AG08395 (cell line): ENCODE data around the gene NEIL3.
"Not testable (repeated sequence)": the region's sequence is repeated elsewhere in the genome, so short reads cannot be mapped to it uniquely, and the experiment has no call there.

ENCODE experiments used
- DNase-seq: peaks from one replicate; pipeline ENCODE4 v3.0.0; 2012; ENCODE audit warnings: mixed read lengths, low spot score

NEIL3 gene

DNA sequence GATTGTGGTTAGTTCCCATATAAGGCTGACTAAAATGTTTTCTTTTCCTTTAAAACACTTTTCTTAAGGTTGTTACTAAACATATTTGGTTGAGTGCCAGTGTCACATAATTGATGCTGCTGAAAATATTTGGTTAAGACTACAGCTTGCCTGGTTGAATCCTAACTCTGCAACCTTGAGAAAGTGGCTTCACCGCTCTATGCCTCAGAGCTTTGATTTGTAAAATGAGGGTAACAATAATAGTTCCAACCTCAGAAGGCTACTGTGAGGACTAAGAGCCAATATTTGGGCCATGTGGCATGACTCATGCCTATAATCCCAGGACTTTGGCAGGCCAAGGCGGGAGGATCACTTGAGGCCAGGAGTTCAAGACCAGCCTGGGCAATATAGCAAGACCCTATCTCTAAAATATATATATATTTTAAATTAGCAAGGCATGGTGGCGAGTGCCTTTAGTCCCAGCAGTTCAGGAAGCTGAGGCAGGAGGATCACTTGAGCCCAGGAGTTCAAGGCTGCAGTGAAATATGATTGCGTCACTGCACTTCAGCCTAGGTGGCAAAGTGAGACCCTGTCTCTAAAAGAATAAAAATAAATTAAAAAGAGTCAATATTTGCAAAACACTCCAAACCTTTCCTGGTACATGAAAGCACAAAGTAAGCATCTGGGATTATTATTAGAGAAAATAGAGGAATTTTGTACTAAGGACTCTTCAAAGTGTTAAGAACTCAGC lies 7.1 kb upstream of the NEIL3 start:
- DNase-seq, result no peak

DNA sequence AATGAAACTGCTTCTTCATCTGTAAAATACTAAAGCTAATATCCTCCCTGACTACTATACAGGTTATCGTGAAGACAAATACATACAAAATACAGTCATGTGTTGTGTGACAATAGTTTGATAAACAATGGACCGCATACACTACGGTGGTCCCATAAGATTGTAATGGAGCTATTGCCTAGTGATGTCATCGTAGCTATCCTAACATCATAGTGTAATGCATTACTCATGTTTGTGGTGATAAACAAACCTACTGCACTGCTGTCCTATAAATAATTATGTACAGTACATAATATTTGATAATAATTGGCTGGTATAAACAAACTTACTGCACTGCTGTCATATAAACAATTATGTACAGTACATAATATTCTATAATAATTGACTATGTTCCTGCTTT lies 5.6 kb upstream of the NEIL3 start:
- no peak for DNase-seq

GRCh38 chr4:177304864-177305263 lies 4.8 kb upstream of the NEIL3 start:
- not testable (repeated sequence) for DNase-seq

- peak; percentile 50 for DNase-seq
These were observed 1.5 kb upstream of the NEIL3 start for GRCh38 chr4:177308125-177308524.

GRCh38 chr4:177308847-177309521 lies 690 bp upstream of the NEIL3 start:
- DNase-seq, result no peak

- no peak for DNase-seq
These were observed 1.9 kb downstream of the NEIL3 start for GRCh38 chr4:177311589-177311988.

DNA sequence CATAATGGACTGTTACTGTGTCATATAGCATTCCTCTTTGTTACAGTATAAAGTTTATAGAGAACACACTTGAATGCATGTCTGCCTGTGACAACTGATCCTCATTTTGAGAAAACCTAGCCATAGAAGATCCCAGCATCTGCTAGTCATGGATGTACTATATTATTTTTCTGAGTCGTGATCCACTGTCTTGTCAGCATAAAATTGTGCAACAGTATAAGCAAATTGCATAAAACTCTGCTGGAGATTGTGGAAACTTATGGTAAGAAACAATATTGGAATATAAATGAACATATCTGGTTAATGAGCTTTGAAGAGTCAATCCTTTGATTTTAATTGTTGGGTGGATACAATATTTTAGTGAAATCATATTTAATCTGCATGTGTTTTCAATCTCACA lies 3.6 kb downstream of the NEIL3 start:
- DNase-seq, result no peak

- no peak for DNase-seq
These were observed 6.2 kb downstream of the NEIL3 start for GRCh38 chr4:177315767-177316464.

- no peak for DNase-seq
These were observed 11.0 kb downstream of the NEIL3 start for GRCh38 chr4:177320721-177321120.

DNA sequence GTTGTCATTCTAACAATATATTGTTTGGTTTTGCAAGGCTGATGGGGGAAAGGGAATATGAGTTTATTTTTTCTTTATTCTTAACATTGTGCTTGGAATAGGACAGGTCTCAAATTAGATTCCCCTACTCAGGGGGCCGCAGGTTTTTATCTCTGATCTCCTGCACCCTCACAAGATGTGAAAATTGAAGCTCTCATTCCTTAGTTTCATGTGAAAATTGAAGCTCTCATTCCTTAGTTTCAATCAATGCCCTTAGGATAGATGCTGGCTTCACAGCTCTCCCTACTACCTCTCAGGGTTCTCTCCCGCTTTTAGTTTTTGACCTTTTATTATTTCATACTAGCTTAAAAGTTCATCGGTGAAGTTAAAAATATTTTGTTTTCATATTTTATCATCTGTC lies 12.0 kb downstream of the NEIL3 start:
- DNase-seq, result no peak

- no peak for DNase-seq
These were observed 12.6 kb downstream of the NEIL3 start for GRCh38 chr4:177322266-177322665.

DNA sequence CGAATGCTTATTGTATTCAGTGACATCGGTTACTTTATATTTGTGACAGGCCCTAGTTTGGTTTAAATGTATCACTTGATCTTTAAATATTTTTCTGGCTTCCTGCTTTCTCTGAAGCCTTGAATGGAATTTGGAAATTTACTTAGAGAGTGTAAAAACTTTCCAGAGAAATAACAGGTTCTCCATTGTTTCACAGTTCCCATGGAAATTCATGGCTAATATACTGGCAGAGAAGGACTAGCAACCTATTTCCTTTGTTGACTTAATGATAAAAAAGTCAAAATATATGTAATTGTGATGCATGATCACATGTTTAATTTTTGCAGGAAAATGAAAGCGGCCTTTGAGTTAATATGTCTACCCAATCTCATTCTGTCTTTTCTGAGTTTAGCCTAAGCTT lies 13.2 kb downstream of the NEIL3 start:
- no peak for DNase-seq

GRCh38 chr4:177323416-177323815 lies 13.7 kb downstream of the NEIL3 start:
- no peak for DNase-seq

DNA sequence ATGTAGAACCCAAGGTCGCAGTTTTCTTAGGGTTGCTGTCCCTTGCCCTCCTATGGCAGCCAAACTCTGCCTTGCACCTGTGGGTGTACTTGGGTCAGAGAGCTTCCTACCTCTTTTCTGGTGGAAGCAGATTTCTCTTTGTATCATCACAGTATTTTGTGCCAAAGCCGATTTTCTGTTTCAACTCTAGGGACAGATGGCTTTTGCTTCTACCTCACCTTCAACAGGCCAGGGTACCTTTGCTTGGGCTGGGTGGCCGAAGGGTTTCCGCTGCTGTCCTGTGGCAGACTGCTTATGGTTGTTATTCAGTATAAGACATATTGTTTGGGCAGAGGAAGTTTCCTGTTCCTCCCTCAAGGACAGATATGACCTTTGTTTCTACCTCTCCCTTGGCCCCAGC lies 22.4 kb downstream of the NEIL3 start:
- DNase-seq, result no peak

DNA sequence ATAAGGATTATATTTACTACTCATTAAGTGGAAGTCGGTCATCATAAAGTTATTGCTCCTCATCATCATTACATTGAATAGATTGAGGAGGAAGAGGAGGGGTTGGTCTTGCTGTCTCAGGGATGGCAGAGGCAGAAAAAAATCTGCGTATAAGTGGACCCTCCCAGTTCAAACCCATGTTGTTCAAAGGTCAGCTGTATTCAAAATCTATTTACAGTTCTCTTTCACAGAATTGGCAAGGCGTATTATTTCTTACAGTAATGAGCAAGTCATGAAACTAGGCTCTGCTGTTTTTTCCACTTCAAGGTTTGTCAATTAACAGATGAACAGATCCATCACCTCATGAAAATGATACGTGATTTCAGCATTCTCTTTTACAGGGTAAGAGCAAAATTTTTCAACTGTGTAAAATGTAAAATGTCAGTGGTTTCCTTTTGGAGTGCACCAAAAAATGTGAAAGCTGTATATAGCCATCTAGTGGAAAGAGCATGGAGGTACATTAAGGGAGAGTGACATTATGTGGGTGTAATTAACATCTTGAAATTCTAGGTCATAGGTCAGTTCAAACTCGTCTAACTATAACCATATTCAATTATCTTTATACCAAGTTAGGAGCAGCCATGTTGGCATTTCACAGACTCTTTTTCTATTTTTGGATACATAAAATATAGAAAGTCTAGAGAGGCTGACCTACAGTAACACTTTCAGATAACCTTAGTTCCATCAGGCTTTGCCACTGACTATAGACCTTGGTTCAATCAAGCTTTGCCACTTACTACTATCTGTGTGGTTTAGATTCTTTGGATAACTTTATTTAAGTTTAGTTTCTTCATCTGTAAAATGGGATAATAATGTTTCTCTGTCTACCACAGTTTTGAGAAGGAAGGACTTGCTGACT lies 30.1 kb downstream of the NEIL3 start:
- peak; percentile 52 for DNase-seq

GRCh38 chr4:177348348-177348747 lies 38.7 kb downstream of the NEIL3 start:
- DNase-seq, result no peak

DNA sequence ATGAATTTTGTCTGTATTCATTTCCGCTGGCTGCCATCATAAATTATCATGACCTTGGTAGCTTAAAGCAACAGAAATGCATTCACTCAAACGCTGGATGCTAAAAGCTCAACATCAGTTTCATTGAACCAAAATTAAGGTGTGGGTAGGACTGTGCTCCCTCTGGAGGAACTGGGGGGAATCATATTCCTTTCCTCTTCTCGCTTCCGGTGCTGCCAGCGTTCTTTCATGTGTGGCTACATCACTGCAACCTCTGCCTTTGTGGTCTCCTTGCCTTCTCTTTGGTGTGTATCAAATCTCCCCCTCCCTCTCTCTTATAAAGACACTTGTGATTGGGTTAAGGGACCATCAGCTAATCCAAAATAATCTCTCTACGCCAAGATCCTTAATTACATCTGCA lies 39.5 kb downstream of the NEIL3 start:
- no peak for DNase-seq

GRCh38 chr4:177351622-177352244 lies 42.1 kb downstream of the NEIL3 start:
- DNase-seq, result no peak

DNA sequence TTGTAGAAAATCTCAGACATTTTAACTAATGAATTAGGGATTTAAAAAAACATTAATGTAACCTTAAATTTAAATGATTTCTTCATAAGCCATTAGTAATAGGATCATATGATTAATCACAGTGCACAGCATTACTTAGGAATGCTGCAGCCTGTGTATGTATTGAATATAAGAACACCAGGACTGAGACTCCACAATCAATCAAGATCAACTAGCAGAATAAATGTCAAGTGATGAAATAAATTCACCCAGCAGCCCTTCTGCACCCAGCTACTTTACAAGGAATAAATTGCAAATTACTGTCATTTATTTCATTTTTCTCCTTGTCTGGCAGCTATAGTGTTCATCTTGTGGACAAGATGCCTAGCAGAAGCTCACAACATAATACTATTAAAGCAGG lies 46.5 kb downstream of the NEIL3 start:
- DNase-seq, result no peak

DNA sequence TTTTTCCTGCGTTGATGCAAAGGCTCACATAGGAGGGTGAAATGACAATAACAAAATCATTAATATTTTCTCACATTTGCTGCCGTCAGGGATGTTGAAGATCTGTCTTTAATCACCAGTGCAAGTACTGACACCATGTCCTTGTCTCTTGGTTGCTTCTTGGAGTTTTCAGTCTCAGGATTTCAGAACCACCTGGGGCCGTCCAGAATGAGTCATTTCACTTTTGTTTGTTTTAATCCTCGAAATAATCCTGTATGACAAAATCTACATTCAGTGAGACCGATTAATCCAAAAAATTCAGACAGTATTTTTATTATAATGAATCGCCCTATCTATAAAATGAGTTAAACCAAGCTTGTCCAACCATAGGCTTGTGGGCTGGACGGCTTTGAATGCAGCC lies 47.2 kb downstream of the NEIL3 start:
- DNase-seq, result no peak

DNA sequence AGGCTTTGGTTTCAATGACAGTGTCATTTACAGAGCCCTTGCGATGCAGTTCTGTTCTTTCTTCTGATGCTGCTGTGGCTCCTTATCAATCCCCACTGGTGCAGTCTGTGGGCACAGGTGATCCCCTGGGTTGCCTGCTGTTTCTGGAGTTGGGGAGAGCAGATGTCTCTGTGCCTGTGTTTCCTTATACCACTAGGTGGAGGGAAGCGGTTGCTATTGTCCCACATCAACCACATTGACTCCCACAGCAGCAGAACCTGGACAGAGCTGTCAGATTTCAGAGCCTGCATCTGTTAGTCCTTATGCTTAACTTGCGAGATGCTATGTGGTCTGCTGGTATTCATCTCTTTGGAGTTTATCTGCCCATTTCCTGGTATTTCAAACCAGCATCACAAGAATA lies 57.7 kb downstream of the NEIL3 start:
- DNase-seq, result peak; percentile 21

DNA sequence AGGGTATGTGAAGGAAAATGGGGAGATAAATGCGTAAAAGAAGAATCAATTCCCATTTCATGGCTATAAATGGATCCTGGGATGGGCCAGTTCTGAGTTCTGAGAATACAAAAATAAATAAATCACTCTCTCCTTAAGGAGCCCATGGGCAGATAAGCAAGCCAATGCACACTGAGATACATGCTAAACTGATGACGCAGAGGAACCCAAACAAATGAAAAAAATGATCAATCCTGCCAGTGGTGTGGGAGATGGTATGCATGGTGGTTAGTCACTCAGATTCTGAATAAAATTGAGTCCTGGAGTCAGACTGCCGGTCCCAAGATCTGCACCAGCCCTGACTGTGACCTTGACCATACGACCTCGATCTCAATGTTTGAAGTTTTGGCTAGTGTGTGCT lies 59.7 kb downstream of the NEIL3 start:
- DNase-seq, result no peak
